NCI-H345 treated with DMSO at 0.1 percent for 48 hours (cell line): ENCODE results near the gene ATXN2.

Source experiments
- DNase-seq: peaks from one replicate; lab custom pipeline; 2025; ENCODE audit not compliant: unreplicated experiment; lab: John Stamatoyannopoulos, UW

ATXN2 gene

GRCh38 chr12:111438481-111438880 lies 160.6 kb downstream of the ATXN2 start:
- peak; percentile 15 for DNase-seq

GRCh38 chr12:111437816-111438454 lies 161.2 kb downstream of the ATXN2 start:
- no peak for DNase-seq

GRCh38 chr12:111436811-111437210 lies 162.3 kb downstream of the ATXN2 start:
- no peak for DNase-seq

GRCh38 chr12:111436266-111436665 lies 162.8 kb downstream of the ATXN2 start:
- DNase-seq: no peak

- DNase-seq: no peak
Measured at GRCh38 chr12:111435661-111436201, 163.4 kb downstream of the ATXN2 start.

GRCh38 chr12:111434680-111435338 lies 164.3 kb downstream of the ATXN2 start:
- DNase-seq: no peak

- no peak for DNase-seq
Measured at GRCh38 chr12:111434049-111434448, 165.1 kb downstream of the ATXN2 start.

GRCh38 chr12:111431772-111432171 lies 167.3 kb downstream of the ATXN2 start:
- no peak for DNase-seq

- no peak for DNase-seq
Measured at GRCh38 chr12:111430433-111431353, 168.4 kb downstream of the ATXN2 start.

- DNase-seq: no peak
Measured at GRCh38 chr12:111429828-111430432, 169.2 kb downstream of the ATXN2 start.

GRCh38 chr12:111428728-111429175 lies 170.4 kb downstream of the ATXN2 start:
- no peak for DNase-seq

GRCh38 chr12:111428081-111428727 lies 170.9 kb downstream of the ATXN2 start:
- no peak for DNase-seq

GRCh38 chr12:111427417-111428074 lies 171.6 kb downstream of the ATXN2 start:
- DNase-seq: no peak

- no peak for DNase-seq
Measured at GRCh38 chr12:111426344-111427185, 172.6 kb downstream of the ATXN2 start.

GRCh38 chr12:111425655-111426054 lies 173.5 kb downstream of the ATXN2 start:
- no peak for DNase-seq

GRCh38 chr12:111424793-111425251 lies 174.3 kb downstream of the ATXN2 start:
- DNase-seq: no peak

GRCh38 chr12:111424189-111424792 lies 174.8 kb downstream of the ATXN2 start:
- DNase-seq: no peak

GRCh38 chr12:111420494-111420893 lies 178.6 kb downstream of the ATXN2 start:
- no peak for DNase-seq

- DNase-seq: no peak
Measured at GRCh38 chr12:111419784-111420183, 179.3 kb downstream of the ATXN2 start.
